HG03108 (cell line): Measurements from ENCODE around the gene FHL2.

ENCODE experiments used
- ATAC-seq: cut with Tn5 transposase; IDR thresholded peaks from one replicate; pipeline ENCODE4 v1.9.1; 2021; ENCODE audit warnings: moderate library complexity; ENCODE audit not compliant: unreplicated experiment

Gene FHL2

DNA sequence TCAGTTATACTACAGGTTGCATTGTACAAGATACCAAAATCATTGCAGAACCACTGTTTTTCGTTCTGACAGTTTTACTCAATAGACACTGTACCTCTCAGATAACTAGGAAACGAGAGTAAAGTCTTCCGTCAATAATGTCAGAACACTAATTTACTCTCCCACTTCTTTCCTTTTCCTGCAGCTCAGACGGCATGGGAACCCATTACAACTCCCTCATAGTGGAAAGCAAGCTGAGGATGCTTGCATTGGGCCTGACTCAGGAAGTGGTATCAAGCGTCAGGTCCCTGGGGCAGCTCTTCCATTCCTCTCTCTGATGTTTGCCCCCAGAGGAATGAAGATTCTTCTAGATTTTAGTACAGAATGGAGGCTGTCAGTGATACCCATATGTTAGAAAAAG is 23.9 kb upstream of the FHL2 start:
- ATAC-seq = no peak

- no peak for ATAC-seq
These were observed 22.2 kb upstream of the FHL2 start for GRCh38 chr2:105421053-105421452.

- ATAC-seq = no peak
These were observed 19.7 kb upstream of the FHL2 start for GRCh38 chr2:105418522-105418921.

DNA sequence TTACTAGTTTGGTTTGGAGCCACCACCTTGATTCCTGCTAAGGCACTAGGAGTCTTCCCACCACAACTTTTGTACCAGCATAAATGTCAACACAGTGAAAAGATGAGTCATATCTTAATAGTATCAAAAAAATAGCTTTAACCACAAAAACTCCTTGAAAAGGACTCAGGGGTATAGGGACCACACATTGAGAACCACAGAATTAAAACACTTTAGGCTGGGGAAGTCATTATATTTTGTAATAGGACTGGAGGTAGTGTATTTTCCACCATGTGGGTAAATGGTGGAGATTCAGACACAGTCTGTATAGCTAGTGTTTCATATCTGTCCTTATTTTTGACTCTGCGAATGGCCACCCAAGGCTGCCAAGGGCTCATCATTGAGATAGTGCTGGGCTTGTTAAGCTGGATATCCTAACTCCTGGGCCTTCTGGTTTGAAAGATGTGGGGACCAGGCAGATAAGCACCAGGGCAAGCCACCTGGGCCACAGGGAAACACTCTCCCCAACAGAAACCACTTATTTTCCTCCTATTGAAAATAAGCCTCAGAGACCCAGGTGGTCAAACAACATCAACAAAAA is 19.1 kb upstream of the FHL2 start:
- ATAC-seq = no peak

DNA sequence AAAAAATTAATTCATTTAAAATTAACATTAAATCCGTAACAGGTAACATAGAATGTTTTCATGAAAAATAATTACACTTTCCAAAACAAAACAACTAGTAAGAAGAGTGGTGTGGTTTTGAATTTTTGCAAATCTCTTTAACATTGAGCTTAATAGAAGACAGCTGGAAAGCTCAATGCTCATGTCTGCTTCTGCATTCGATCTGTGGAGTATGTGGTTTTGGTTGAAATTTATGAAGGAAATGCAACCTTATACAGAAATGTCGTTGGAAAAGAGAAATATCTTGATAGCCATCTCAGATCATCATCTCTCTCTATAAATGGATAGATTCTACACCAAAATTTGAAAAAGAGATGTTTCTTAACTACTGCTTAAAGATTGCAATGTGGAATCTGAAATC is 17.3 kb upstream of the FHL2 start:
- no peak for ATAC-seq

DNA sequence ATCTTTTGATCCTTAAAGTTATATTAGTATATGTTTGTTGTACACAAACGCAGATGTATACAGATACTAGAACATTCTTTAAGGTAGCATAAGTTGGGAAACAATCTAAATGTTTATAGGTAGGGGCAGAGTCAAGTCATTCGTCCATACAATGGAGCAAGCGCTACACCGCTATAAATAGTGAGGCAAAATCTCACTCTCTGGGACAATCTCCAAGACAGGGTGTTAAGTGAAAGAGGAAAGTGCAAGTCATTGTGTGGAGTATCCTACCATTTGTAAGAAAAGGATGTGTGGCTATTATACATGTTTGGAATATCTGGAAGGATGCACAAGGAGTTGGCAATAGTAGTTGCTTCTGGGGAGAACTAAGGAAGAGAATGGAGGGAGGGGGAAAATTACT is 16.2 kb upstream of the FHL2 start:
- ATAC-seq = no peak

DNA sequence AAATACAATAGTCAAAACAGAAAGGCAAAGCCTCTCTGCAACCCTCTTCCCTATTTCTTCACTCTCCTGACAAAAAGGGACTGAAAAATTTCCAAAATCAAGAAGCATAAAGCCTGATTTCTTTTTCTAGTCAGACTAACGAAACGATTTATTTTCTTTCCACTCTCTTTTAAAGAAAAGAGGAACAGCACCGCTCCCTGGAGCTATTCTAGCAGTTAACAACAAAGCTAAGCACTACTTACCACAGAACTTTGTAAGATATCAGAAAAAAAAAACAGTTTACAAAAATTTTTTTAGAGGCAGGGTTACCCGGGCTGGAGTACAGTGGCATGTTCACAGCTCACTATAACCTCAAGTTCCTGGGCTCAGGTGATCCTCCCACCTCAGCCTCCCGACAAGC is 14.4 kb upstream of the FHL2 start:
- no peak for ATAC-seq

GRCh38 chr2:105412584-105412983 is 13.7 kb upstream of the FHL2 start:
- no peak for ATAC-seq

GRCh38 chr2:105411720-105412407 is 13.0 kb upstream of the FHL2 start:
- ATAC-seq = no peak

GRCh38 chr2:105410554-105410953 is 11.7 kb upstream of the FHL2 start:
- ATAC-seq = no peak

DNA sequence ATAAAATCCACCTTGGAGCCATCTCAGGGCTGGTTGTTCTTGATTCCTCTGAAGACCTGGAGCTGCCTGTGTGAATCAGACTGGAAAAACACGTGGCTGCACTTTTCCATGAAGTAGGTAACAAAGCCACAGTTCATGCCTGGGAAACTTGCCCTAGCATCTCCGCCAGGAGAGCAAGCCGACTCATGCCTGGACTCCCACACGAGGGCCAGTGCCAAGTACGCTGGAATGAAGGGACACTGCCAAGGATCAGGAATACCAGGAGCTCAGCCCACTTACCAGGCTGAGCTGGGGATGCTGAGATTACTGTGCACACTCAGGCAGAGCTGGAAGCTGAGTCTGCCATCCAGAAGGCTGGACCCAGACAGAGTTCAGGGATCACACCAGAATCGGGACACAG is 10.9 kb upstream of the FHL2 start:
- ATAC-seq = no peak

DNA sequence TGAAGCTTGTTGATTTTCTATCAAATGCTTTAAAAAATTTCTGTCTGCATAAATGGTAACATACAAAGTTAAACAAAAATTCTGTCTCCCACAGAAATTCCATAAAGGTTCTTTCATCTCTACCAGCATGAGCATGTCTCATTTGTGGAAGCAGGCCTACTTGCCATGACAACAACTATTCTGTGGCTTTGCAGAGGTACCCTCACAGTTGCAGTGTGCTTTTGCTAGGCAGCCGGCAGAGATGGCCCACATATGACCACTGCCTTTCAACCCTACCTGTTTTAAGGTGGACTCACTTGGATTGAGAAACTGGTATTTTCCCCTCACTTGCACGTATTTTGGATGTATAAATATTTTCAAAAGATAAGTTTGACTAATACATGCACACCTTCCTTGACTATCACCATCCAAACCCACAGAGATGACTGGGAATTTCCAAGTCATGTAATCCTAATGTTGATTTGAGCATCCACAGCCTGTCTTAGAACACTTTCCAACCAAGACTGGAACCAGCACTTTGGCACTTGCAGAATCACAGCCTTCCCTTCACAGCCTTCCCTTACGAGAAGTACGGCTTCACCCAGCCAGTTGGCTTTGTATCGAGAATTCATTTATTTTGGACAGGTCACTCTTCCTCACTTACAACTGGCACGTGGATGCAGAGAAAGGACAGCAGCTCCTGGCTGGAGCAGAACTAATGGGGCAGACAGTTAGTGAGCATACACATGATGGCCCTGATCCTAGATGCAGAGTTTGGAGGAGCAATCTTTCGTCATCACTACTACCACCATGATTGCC is 9.3 kb upstream of the FHL2 start:
- no peak for ATAC-seq

- ATAC-seq = no peak
These were observed 7.4 kb upstream of the FHL2 start for GRCh38 chr2:105406221-105406620.

GRCh38 chr2:105405291-105405690 is 6.4 kb upstream of the FHL2 start:
- ATAC-seq = no peak

DNA sequence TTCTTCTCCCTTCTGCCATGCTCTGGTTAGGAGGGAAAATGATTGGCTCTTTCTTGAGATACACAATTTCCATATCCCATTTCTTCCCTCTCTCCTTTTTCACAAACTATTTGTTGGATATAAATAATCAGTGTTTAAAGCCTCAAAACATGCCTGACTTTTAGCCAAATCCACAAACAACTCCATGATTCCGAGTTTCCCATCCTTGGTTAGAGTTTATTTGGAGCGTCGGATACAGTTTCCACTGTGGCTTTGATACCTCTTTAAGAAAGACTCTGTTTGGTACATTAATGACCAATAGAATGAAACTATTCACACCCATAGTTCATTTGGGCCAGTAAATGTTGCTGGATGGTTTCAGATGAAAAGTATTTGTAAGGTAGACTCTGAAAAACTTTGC is 5.9 kb upstream of the FHL2 start:
- ATAC-seq = no peak

DNA sequence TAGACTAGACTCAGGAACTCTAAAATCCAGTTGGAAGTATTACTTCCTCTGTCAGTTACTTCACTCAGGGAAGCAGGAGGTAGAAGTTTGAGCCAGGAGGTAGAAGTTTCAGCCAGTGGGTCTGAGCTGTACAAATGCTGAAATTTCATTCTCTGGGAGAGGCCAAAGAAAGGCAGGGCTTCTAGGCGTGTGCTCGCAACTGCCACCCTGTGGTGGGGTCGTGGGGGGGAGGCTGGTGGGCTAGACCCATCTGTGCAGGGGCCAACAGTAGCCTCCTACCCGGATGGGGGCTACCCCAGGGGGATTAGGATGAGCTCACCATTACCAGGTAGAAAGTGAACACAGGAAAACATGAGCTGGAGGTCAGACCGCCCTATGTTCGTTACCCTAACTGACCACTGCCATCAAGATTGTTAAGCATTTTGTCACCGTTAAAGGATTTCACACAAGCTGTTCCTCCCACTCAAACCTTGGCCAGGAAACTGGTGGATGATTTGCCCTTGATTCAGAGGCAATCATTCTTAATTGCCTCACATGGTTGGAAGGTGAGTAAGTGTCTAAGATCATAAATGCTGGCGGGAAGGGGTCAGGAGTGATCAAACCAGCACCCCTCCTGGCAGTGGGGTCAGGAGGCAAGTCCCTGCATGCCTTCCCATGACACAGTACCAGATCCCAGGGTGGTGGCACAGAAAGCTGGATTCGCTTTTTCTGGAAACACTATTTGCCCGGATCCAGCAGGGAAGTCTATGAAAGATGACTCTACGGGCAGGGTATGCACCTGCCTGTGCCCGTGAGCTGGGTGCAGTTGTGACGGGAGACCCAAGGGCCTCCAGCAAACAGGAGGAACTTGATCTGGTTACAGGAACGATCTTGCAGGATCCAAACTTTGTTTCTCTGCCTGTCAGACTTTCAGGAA is 5.2 kb upstream of the FHL2 start:
- ATAC-seq = no peak

DNA sequence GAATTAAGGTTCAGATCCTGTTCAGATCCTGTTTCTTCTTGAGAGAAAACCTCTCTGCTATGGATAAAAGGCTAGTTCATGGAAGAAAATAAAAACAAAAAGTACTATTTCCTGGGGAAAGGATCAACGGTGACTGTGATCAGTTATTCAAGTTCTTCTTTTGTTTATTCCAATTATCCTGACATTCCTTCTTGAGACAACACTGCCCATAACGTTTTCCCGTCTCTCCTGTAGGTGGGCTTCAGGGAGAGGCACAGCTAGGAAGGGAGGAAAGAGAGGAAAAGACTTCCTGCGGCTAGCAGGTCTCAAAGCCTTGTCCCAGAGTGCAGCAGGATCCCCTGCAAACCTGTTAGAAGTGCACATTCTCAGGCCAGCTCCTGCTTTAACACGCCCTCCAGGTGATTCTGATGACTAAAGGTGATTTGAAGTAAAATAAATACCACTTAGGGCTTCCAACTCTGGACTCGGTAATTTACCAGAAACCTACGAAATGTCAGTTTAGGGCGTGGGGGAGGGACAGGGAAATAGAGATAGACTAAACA is 4.5 kb upstream of the FHL2 start:
- no peak for ATAC-seq

GRCh38 chr2:105402809-105403208 is 4.0 kb upstream of the FHL2 start:
- ATAC-seq = no peak

DNA sequence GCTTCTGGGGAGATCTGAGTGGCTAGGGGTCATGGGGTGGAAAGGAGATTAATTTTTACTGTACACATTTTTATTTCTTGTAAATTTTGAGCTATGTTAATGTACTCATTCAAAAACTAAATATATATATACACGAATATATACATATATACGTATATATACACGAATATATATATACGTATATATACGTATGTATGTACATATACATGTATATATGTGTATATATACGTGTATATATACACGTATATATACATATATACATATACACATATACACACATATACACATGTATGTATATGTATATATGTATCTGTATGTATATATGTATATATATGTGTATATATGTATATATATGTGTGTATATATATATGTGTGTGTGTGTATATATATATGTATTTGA is 3.0 kb upstream of the FHL2 start:
- no peak for ATAC-seq

GRCh38 chr2:105400138-105400540 is 1.3 kb upstream of the FHL2 start:
- ATAC-seq = no peak
